Neural cell (in vitro differentiated cells): Measurements from ENCODE around the gene DOCK4.

Experiments
- EZH2 ChIP-seq: fragments of 200-600, 300-800 bp; shearing (Covaris generic), sonication (generic); IDR thresholded peaks from 2 replicates; pipeline ENCODE4 v1.6.1; 2014; ENCODE audit warnings: antibody characterized with exemption, low read length, borderline replicate concordance, mild to moderate bottlenecking; ENCODE audit not compliant: insufficient read depth, poor library complexity, severe bottlenecking
- MXI1 ChIP-seq: fragments of 450-650 bp; conservative IDR thresholded peaks from 2 replicates; pipeline ENCODE4 v1.6.1; 2014; ENCODE audit warnings: antibody characterized with exemption, mild to moderate bottlenecking; ENCODE audit not compliant: poor library complexity, severe bottlenecking
- POLR2AphosphoS5 ChIP-seq: IDR thresholded peaks from 2 replicates; pipeline ENCODE4 v1.6.1; 2012
- RAD21 ChIP-seq: fragments of 450-650 bp; conservative IDR thresholded peaks from 2 replicates; pipeline ENCODE4 v1.6.1; 2014; ENCODE audit warnings: antibody characterized with exemption, mild to moderate bottlenecking, moderate library complexity
- SMC3 ChIP-seq: fragments of 450-650 bp; conservative IDR thresholded peaks from 2 replicates; pipeline ENCODE4 v1.6.1; 2014; ENCODE audit warnings: antibody characterized with exemption, mild to moderate bottlenecking, moderate library complexity; ENCODE audit not compliant: poor library complexity
- TAF1 ChIP-seq: IDR thresholded peaks from 2 replicates; pipeline ENCODE4 v1.6.1; 2012; ENCODE audit warnings: low read depth
- TF ChIP-seq, protein P1 (sequence below): fragments of 450-650 bp; IDR thresholded peaks from 2 replicates; pipeline ENCODE4 v1.5.1; 2014; ENCODE audit warnings: antibody characterized with exemption, mild to moderate bottlenecking, moderate library complexity; ENCODE audit not compliant: poor library complexity, severe bottlenecking
- TF ChIP-seq, protein P2 (sequence below): IDR thresholded peaks from 2 replicates; pipeline ENCODE4 v1.6.1; 2012; ENCODE audit warnings: borderline replicate concordance

DNA sequence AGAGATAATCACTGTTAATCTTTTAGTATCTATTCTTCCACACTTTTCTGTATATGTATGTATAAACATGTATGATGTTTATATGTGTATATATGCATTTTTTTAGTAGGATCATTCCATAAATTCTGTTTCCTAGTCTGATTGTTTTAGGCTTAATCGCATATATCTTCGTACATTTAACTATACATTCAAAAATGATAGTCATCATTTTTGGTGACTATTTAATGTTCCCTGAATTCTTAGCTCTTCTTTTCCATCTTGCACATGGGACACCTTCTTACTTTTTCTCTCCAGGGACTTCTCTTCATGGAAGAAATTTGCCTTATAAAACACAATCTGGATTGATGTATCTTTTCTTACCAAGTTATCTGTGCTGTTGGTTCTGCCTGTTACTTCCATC is 42.4 kb upstream of the DOCK4 start:
- TF ChIP-seq, protein P1, sequence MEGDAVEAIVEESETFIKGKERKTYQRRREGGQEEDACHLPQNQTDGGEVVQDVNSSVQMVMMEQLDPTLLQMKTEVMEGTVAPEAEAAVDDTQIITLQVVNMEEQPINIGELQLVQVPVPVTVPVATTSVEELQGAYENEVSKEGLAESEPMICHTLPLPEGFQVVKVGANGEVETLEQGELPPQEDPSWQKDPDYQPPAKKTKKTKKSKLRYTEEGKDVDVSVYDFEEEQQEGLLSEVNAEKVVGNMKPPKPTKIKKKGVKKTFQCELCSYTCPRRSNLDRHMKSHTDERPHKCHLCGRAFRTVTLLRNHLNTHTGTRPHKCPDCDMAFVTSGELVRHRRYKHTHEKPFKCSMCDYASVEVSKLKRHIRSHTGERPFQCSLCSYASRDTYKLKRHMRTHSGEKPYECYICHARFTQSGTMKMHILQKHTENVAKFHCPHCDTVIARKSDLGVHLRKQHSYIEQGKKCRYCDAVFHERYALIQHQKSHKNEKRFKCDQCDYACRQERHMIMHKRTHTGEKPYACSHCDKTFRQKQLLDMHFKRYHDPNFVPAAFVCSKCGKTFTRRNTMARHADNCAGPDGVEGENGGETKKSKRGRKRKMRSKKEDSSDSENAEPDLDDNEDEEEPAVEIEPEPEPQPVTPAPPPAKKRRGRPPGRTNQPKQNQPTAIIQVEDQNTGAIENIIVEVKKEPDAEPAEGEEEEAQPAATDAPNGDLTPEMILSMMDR = no peak
- TF ChIP-seq EZH2 (no peak), POLR2AphosphoS5 (no peak), MXI1 (no peak), TAF1 (no peak), RAD21 (no peak), SMC3 (no peak)
- TF ChIP-seq, protein P2, sequence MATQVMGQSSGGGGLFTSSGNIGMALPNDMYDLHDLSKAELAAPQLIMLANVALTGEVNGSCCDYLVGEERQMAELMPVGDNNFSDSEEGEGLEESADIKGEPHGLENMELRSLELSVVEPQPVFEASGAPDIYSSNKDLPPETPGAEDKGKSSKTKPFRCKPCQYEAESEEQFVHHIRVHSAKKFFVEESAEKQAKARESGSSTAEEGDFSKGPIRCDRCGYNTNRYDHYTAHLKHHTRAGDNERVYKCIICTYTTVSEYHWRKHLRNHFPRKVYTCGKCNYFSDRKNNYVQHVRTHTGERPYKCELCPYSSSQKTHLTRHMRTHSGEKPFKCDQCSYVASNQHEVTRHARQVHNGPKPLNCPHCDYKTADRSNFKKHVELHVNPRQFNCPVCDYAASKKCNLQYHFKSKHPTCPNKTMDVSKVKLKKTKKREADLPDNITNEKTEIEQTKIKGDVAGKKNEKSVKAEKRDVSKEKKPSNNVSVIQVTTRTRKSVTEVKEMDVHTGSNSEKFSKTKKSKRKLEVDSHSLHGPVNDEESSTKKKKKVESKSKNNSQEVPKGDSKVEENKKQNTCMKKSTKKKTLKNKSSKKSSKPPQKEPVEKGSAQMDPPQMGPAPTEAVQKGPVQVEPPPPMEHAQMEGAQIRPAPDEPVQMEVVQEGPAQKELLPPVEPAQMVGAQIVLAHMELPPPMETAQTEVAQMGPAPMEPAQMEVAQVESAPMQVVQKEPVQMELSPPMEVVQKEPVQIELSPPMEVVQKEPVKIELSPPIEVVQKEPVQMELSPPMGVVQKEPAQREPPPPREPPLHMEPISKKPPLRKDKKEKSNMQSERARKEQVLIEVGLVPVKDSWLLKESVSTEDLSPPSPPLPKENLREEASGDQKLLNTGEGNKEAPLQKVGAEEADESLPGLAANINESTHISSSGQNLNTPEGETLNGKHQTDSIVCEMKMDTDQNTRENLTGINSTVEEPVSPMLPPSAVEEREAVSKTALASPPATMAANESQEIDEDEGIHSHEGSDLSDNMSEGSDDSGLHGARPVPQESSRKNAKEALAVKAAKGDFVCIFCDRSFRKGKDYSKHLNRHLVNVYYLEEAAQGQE = no peak
